Superior temporal gyrus (tissue), 1 donor: ENCODE data around the gene GALNT15.

Experiments
- DNase-seq: peaks from one replicate; pipeline ENCODE4 v3.0.0-alpha.2; 2016; ENCODE audit errors: extremely low spot score

The GALNT15 gene

GRCh38 chr3:16227566-16227965 is 53.1 kb downstream of the GALNT15 start:
- peak; percentile 55 for DNase-seq

- no peak for DNase-seq
These were observed 55.2 kb downstream of the GALNT15 start for GRCh38 chr3:16229681-16230080.

GRCh38 chr3:16231983-16232382 is 57.5 kb downstream of the GALNT15 start:
- DNase-seq, result no peak

- no peak for DNase-seq
These were observed 59.3 kb downstream of the GALNT15 start for GRCh38 chr3:16233806-16234205.

GRCh38 chr3:16234281-16234680 is 59.8 kb downstream of the GALNT15 start:
- DNase-seq, result no peak

- DNase-seq, result no peak
These were observed 61.7 kb downstream of the GALNT15 start for GRCh38 chr3:16236030-16236639.

GRCh38 chr3:16236856-16237393 is 62.4 kb downstream of the GALNT15 start:
- no peak for DNase-seq

GRCh38 chr3:16239086-16239770 is 64.7 kb downstream of the GALNT15 start:
- DNase-seq, result no peak

- DNase-seq, result no peak
These were observed 65.3 kb downstream of the GALNT15 start for GRCh38 chr3:16239780-16240179.

- no peak for DNase-seq
These were observed 65.9 kb downstream of the GALNT15 start for GRCh38 chr3:16240229-16241023.

GRCh38 chr3:16241225-16241624 is 66.7 kb downstream of the GALNT15 start:
- DNase-seq, result no peak

- no peak for DNase-seq
These were observed 67.7 kb downstream of the GALNT15 start for GRCh38 chr3:16242177-16242576.

GRCh38 chr3:16243706-16244490 is 69.4 kb downstream of the GALNT15 start:
- DNase-seq, result no peak

GRCh38 chr3:16245609-16246008 is 71.1 kb downstream of the GALNT15 start:
- no peak for DNase-seq

- peak; percentile 97 for DNase-seq
These were observed 73.0 kb downstream of the GALNT15 start for GRCh38 chr3:16247282-16248061.

- no peak for DNase-seq
These were observed 74.1 kb downstream of the GALNT15 start for GRCh38 chr3:16248556-16248955.

GRCh38 chr3:16249336-16249735 is 74.9 kb downstream of the GALNT15 start:
- DNase-seq, result no peak

- no peak for DNase-seq
These were observed 75.4 kb downstream of the GALNT15 start for GRCh38 chr3:16249886-16250285.

GRCh38 chr3:16251316-16252085 is 77.0 kb downstream of the GALNT15 start:
- no peak for DNase-seq
